B cell (primary cell): Measurements from ENCODE around the gene GFOD1. TPM values are rescaled to one million over a fixed set of nuclear protein-coding genes. Genes with fewer than 3 reads are reported as not detected.
A peak's percentile ranks its signal among the peaks of the same experiment; 100 is the strongest.

Experiments used
- ATAC-seq: fragments of 200-7000 bp; cut with Tn5 transposase; one replicate; pipeline ENCODE4 v1.10.0; 2021; ENCODE audit warnings: low read depth, mild to moderate bottlenecking, moderate number of reproducible peaks, moderate library complexity
- CTCF ChIA-PET: fragments of 350-600 bp; sonication (Branson Sonifier 250); formaldehyde crosslinking; loops from one replicate; lab custom pipeline; 2021; ENCODE audit warnings: antibody characterized with exemption, inconsistent platforms; lab: Charles Lee
- POLR2A ChIA-PET: fragments of 350-600 bp; sonication (Branson Sonifier 250); formaldehyde crosslinking; loops from one replicate; lab custom pipeline; 2021; ENCODE audit warnings: antibody characterized with exemption; lab: Charles Lee
- DNase-seq: peaks from one replicate; pipeline ENCODE4 v3.0.0; 2013
- H2AFZ ChIP-seq: 2 replicates; pipeline ENCODE4 v1.6.1; 2012; ENCODE audit warnings: mild to moderate bottlenecking, low read depth, low read length; ENCODE audit not compliant: insufficient read depth, poor library complexity, severe bottlenecking
- H3K27ac ChIP-seq, 2 donors: 1 replicate in 1 of 2; 2 replicates in 1 of 2; pipeline ENCODE4 v1.5.1; 2012 to 2013; ENCODE audit warnings: low read length in 2 of 2, mild to moderate bottlenecking in 2 of 2, moderate library complexity in 1 of 2
- H3K27me3 ChIP-seq, 4 experiments: fragments of 200-600 bp in 1 of 4; sonication (generic) in 1 of 4; replicated peaks in 1 of 4; 1 replicate in 2 of 4; 2 replicates in 2 of 4; pipeline versions ENCODE4 v1.6.1 to v1.7.0; 2013 to 2016; ENCODE audit warnings: low read length in 3 of 4, mild to moderate bottlenecking in 2 of 4, mixed read lengths in 1 of 4, moderate library complexity in 1 of 4; ENCODE audit not compliant: insufficient read depth in 4 of 4, control insufficient read depth in 3 of 4; ENCODE audit errors: control extremely low read depth in 1 of 4
- H3K36me3 ChIP-seq, 2 experiments: replicated peaks in 1 of 2; 1 replicate in 1 of 2; 2 replicates in 1 of 2; pipeline versions ENCODE4 v1.6.1 to v1.7.1; 2013; ENCODE audit warnings: low read length in 1 of 2; ENCODE audit not compliant: insufficient read depth in 2 of 2, control insufficient read depth in 1 of 2; ENCODE audit errors: control extremely low read depth in 1 of 2, extremely low read depth in 1 of 2
- H3K4me1 ChIP-seq, 2 donors: fragments of 200-600 bp in 1 of 2; sonication (generic) in 1 of 2; 1 replicate in 1 of 2; 2 replicates in 1 of 2; pipeline versions ENCODE4 v1.5.1 to v1.6.1; 2013 to 2017; ENCODE audit warnings: low read length in 2 of 2; ENCODE audit not compliant: control insufficient read depth in 2 of 2, insufficient read depth in 2 of 2
- H3K4me2 ChIP-seq: replicated peaks from 2 replicates; pipeline ENCODE3; 2012; ENCODE audit warnings: mild to moderate bottlenecking, low read depth, low read length; ENCODE audit not compliant: poor library complexity, severe bottlenecking
- H3K4me3 ChIP-seq, 5 experiments: fragments of 200-600 bp in 1 of 5; sonication (generic) in 1 of 5; 1 replicate in 3 of 5; 2 replicates in 2 of 5; pipeline versions ENCODE4 v1.5.1 to v1.7.0; 2011 to 2016; ENCODE audit warnings: low read length in 4 of 5, mild to moderate bottlenecking in 4 of 5, low read depth in 2 of 5, control low read depth in 1 of 5, moderate library complexity in 1 of 5; ENCODE audit not compliant: insufficient read depth in 1 of 5; ENCODE audit errors: control extremely low read depth in 1 of 5, extremely low read depth in 1 of 5
- H3K79me2 ChIP-seq: fragments of 200-600 bp; sonication (generic); one replicate; pipeline ENCODE4 v1.6.0; 2016; ENCODE audit warnings: low read length; ENCODE audit not compliant: control insufficient read depth, insufficient read depth
- H3K9ac ChIP-seq: fragments of 200-600 bp; sonication (generic); 2 replicates; pipeline ENCODE4 v1.6.1; 2017; ENCODE audit warnings: mild to moderate bottlenecking, low read length, moderate library complexity
- H3K9me3 ChIP-seq, 3 donors: one replicate each; pipeline versions ENCODE4 v1.6.1 to v1.7.1; 2013; ENCODE audit warnings: low read length in 2 of 3; ENCODE audit not compliant: control insufficient read depth in 2 of 3, insufficient read depth in 1 of 3; ENCODE audit errors: control extremely low read depth in 1 of 3
- H4K20me1 ChIP-seq: 2 replicates; pipeline ENCODE4 v1.6.0; 2012; ENCODE audit warnings: mild to moderate bottlenecking, low read length; ENCODE audit not compliant: insufficient read depth, control insufficient read depth, poor library complexity, severe bottlenecking
- H3K27ac Mint-ChIP-seq: one replicate; pipeline ENCODE4 v1.8.0; 2021; ENCODE audit warnings: mixed read lengths
- H3K27me3 Mint-ChIP-seq: one replicate; pipeline ENCODE4 v1.8.0; 2021; ENCODE audit warnings: mixed read lengths
- H3K4me1 Mint-ChIP-seq: one replicate; pipeline ENCODE4 v1.8.0; 2021; ENCODE audit warnings: mixed read lengths
- H3K4me3 Mint-ChIP-seq: one replicate; pipeline ENCODE4 v1.8.0; 2021; ENCODE audit warnings: mixed read lengths
- H3K9me3 Mint-ChIP-seq: one replicate; pipeline ENCODE4 v1.8.0; 2022; ENCODE audit warnings: mixed read lengths; ENCODE audit not compliant: insufficient read depth
- EZH2 ChIP-seq: IDR thresholded peaks from 2 replicates; pipeline ENCODE4 v1.6.1; 2012; ENCODE audit warnings: borderline replicate concordance, low read depth, mild to moderate bottlenecking, moderate library complexity, low read length; ENCODE audit not compliant: insufficient read depth, poor library complexity, severe bottlenecking
- whole genome bisulfite sequencing: methylation state at CpG from one replicate; pipeline ENCODE4 v1.1.5; 2013; ENCODE audit warnings: missing lambda C conversion rate; ENCODE audit not compliant: insufficient coverage; 5-methylcytosine and 5-hydroxymethylcytosine counted together
- intact Hi-C: fragments of 100-400 bp; cut with micrococcal nuclease; formaldehyde crosslinking; loops from one replicate; pipeline ENCODE4 v1.10.0; 2022
- polyA plus RNA-seq: library from polyadenylated mRNA; depleted of rRNA; stranded (reverse); fragments of >200 nt; gene quantifications from 2 replicates; pipeline ENCODE4 v1.2.3, GENCODE V29; 2012
- total RNA-seq, 2 donors: library from RNA; stranded (reverse); fragments of 120-200 nt in 1 of 2; gene quantifications; 1 replicate in 1 of 2; 2 replicates in 1 of 2; pipeline versions ENCODE4 v1.2.3 to v1.2.4, GENCODE V29; 2013 to 2022
- TF ChIP-seq, protein P1 (sequence below): fragments of 200-600 bp; IDR thresholded peaks from one replicate; pipeline ENCODE4 v1.8.0; 2022; ENCODE audit warnings: antibody characterized with exemption, mild to moderate bottlenecking

Gene GFOD1
- total and polyA plus RNA-seq, 2 donors (not counting 1 experiment from before 2014, with no cell fraction given): 8.3 to 42.4 TPM

DNA sequence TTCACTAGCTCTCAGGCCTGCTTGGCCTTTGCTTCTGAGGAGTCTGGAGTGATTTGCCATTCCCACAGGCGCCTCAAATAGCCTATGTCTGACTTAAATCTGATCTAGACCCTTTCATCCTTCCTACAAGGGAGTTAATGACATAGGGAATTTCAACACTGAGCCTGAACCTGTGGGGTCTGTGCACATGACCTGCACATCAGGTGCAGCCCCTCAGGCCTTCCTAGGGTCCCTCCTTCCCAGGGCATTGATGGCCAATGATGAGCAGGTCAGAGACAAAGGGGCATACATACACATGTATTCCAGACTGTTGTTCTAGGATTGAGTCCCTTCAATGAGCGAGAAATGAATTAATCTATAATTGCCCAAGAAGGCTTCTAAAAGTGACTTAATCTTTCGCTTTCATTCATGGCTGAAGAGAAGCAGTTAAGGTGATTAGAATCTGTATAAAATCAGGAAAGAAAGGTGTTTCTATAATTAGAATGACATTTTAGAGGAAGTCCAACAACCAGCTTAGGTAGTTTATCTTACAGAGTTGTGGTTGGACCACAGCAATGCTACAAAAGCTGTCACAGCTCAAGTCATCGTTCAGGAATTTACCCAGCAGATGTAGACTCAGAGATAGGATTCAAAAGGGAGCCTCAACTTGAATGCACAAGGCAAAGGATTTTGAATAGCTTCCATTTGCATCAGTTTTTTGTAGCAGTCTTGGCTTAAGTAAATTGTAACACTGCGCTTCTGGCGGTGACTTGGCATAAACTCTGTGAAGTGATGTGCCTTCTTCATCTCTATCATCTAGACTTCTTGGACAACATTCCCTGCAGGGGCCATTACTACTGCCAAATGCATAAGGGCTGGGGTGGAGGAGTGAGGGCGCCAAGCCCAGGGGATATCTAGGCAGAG is 132.1 kb downstream of the GFOD1 start:
- H3K4me1 ChIP-seq: peaks cover 59 to 74% of the 10 kb centered on the region in 2 donors
- H2AFZ ChIP-seq: no peak overlapping the region
- Mint-ChIP-seq H3K27ac (peak overlapping the region; percentile 92), H3K9me3 (no peaks in the 10 kb centered on the region), H3K4me3 (peak overlapping the region; percentile 80), H3K27me3 (no peaks in the 10 kb centered on the region), H3K4me1 (peaks cover 72% of the 10 kb centered on the region)
- H4K20me1 ChIP-seq: no peaks in the 10 kb centered on the region
- no peaks in the 10 kb centered on the region for H3K36me3 ChIP-seq
- H3K27ac ChIP-seq: peak overlapping the region; percentile 91 to 99
- peak; percentile 34 for ATAC-seq
- H3K4me2 ChIP-seq: peak overlapping the region; percentile 83
- DNase-seq: peak; percentile 73
- H3K27me3 ChIP-seq: no peaks in the 10 kb centered on the region
- peaks cover 7% of the 10 kb centered on the region for H3K79me2 ChIP-seq
- ChIA-PET POLR2A (interaction anchor here (0.6 to 2.0 kb wide), 6 partner anchors 15 to 220 kb away, joined by 3 to 6 read pairs (median 4); partner anchors contain the start of genes SIRT5 and TBC1D7), CTCF (interaction anchor here (0.6 to 4.4 kb wide), 18 partner anchors 10 to 444 kb away, joined by 3 to 26 read pairs (median 6); partner anchors contain the start of genes GFOD1, NOL7, SIRT5 and TBC1D7)
- peaks cover 0 to 3% (median 0%) of the 10 kb centered on the region in 3 donors for H3K9me3 ChIP-seq
- intact Hi-C loops: loop anchor here (1.0 to 2.0 kb wide), 4 partner anchors 18 to 171 kb away; no protein-coding TSS in a partner anchor
- peak overlapping the region; percentile 62 for H3K9ac ChIP-seq
- TF ChIP-seq, protein P1, sequence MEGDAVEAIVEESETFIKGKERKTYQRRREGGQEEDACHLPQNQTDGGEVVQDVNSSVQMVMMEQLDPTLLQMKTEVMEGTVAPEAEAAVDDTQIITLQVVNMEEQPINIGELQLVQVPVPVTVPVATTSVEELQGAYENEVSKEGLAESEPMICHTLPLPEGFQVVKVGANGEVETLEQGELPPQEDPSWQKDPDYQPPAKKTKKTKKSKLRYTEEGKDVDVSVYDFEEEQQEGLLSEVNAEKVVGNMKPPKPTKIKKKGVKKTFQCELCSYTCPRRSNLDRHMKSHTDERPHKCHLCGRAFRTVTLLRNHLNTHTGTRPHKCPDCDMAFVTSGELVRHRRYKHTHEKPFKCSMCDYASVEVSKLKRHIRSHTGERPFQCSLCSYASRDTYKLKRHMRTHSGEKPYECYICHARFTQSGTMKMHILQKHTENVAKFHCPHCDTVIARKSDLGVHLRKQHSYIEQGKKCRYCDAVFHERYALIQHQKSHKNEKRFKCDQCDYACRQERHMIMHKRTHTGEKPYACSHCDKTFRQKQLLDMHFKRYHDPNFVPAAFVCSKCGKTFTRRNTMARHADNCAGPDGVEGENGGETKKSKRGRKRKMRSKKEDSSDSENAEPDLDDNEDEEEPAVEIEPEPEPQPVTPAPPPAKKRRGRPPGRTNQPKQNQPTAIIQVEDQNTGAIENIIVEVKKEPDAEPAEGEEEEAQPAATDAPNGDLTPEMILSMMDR: no peak
- no peak for TF ChIP-seq EZH2
- WGBS: 50% methylated on average over 2 of the region's 7 CpGs
- peak overlapping the region; percentile 30 to 69 (median 37) for H3K4me3 ChIP-seq
